Caki2 (cell line): ENCODE results near the gene NSD1. TPM values are rescaled to one million over a fixed set of nuclear protein-coding genes. Genes with fewer than 3 reads are reported as not detected.

Experiments
- DNase-seq: peaks from one replicate; pipeline ENCODE4 v3.0.0-alpha.2; 2015; ENCODE audit warnings: low read depth
- in situ Hi-C: cut with HindIII; loops from 2 replicates; pipeline ENCODE4 v1.10.0; 2016; ENCODE audit warnings: low sequenced_read_pairs, low pct_unique_long_range_greater_than_20kb, mixed read lengths
- total RNA-seq: library from RNA; depleted of rRNA; stranded (reverse); fragments of >200 nt; shearing (Covaris generic); gene quantifications from 2 replicates; pipeline ENCODE4 v1.2.3, GENCODE V29; 2014; ENCODE audit warnings: low replicate concordance

Gene NSD1
- total RNA-seq, 1 experiment from 2014 or later = 15.4 TPM

- DNase-seq = no peak
- in situ Hi-C loops = no loop called here
Measured at GRCh38 chr5:177307544-177308363, 174.2 kb downstream of the NSD1 start.

GRCh38 chr5:177308740-177309139, 175.2 kb downstream of the NSD1 start:
- in situ Hi-C loops = no loop called here

GRCh38 chr5:177309351-177310191, 176.0 kb downstream of the NSD1 start:
- DNase-seq = peak; percentile 78
- in situ Hi-C loops = no loop called here

More at GRCh38 chr5:177308740-177309139, 175.2 kb downstream of the NSD1 start:
- no peak for DNase-seq

GRCh38 chr5:177310332-177310731, 176.8 kb downstream of the NSD1 start:
- in situ Hi-C loops = no loop called here
- DNase-seq = no peak

GRCh38 chr5:177310757-177311391, 177.3 kb downstream of the NSD1 start:
- peak; percentile 44 for DNase-seq
- in situ Hi-C loops = no loop called here

- in situ Hi-C loops = no loop called here
- DNase-seq = no peak
Measured at GRCh38 chr5:177311392-177311722, 177.8 kb downstream of the NSD1 start.

GRCh38 chr5:177311723-177312648, 178.4 kb downstream of the NSD1 start, which contains the start of gene MXD3:
Gene MXD3, minus strand, starts transcription at chr5:177311898. Its CDS starts 68 bp downstream, at chr5:177311830.
- peak; percentile 99 for DNase-seq
- in situ Hi-C loops = no loop called here

GRCh38 chr5:177312649-177313181, 179.1 kb downstream of the NSD1 start:
- peak; percentile 83 for DNase-seq
- in situ Hi-C loops = no loop called here

GRCh38 chr5:177313561-177314259, 180.1 kb downstream of the NSD1 start:
- in situ Hi-C loops = no loop called here
- no peak for DNase-seq

- DNase-seq = no peak
- in situ Hi-C loops = no loop called here
Measured at GRCh38 chr5:177314376-177315342, 181.1 kb downstream of the NSD1 start.

- in situ Hi-C loops = no loop called here
- no peak for DNase-seq
Measured at GRCh38 chr5:177315411-177315810, 181.8 kb downstream of the NSD1 start.

GRCh38 chr5:177316005-177316404, 182.4 kb downstream of the NSD1 start:
- in situ Hi-C loops = no loop called here
- no peak for DNase-seq

- DNase-seq = peak; percentile 61
- in situ Hi-C loops = no loop called here
Measured at GRCh38 chr5:177317959-177318377, 184.4 kb downstream of the NSD1 start.

- no peak for DNase-seq
- in situ Hi-C loops = no loop called here
Measured at GRCh38 chr5:177319913-177320588, 186.5 kb downstream of the NSD1 start.

- DNase-seq = no peak
- in situ Hi-C loops = no loop called here
Measured at GRCh38 chr5:177320879-177321278, 187.3 kb downstream of the NSD1 start.
